Urinary bladder (tissue), 4 donors: Measurements from ENCODE around the gene PCSK6. TPM values are rescaled to one million over a fixed set of nuclear protein-coding genes. Genes with fewer than 3 reads are reported as not detected.

Source experiments
- DNase-seq: peaks from one replicate; pipeline ENCODE4 v3.0.0-alpha.2; 2015; ENCODE audit errors: extremely low spot score
- H3K27ac ChIP-seq: one replicate; pipeline ENCODE4 v1.5.1; 2013; ENCODE audit warnings: low read depth, mild to moderate bottlenecking, moderate library complexity
- H3K36me3 ChIP-seq: one replicate; pipeline ENCODE4 v1.6.1; 2013; ENCODE audit warnings: mild to moderate bottlenecking, moderate library complexity; ENCODE audit not compliant: insufficient read depth
- H3K4me1 ChIP-seq: one replicate; pipeline ENCODE4 v1.6.1; 2013; ENCODE audit warnings: mild to moderate bottlenecking, moderate library complexity; ENCODE audit not compliant: insufficient read depth
- H3K4me3 ChIP-seq: one replicate; pipeline ENCODE4 v1.5.1; 2013; ENCODE audit warnings: low read depth, low read length
- WGBS: extraction: QIAGEN DNeasy Blood & Tissue Kit; methylation state at CpG from one replicate; pipeline ENCODE4 v1.1.7; 2013; 5-methylcytosine and 5-hydroxymethylcytosine counted together
- polyA plus RNA-seq: library from polyadenylated mRNA; stranded (reverse); fragments of 200-250 nt; gene quantifications from one replicate; pipeline ENCODE4 v1.2.3, GENCODE V29; 2013
- total RNA-seq: library from RNA; depleted of rRNA; stranded (reverse); fragments of >200 nt; gene quantifications from one replicate; pipeline ENCODE4 v1.2.3, GENCODE V29; 2014
- donor health status: healthy with polysubstance abuse.
- donor health status: healthy.

The PCSK6 gene
- total and polyA plus RNA-seq, 2 donors, result 2.5 to 14.1 TPM

DNA sequence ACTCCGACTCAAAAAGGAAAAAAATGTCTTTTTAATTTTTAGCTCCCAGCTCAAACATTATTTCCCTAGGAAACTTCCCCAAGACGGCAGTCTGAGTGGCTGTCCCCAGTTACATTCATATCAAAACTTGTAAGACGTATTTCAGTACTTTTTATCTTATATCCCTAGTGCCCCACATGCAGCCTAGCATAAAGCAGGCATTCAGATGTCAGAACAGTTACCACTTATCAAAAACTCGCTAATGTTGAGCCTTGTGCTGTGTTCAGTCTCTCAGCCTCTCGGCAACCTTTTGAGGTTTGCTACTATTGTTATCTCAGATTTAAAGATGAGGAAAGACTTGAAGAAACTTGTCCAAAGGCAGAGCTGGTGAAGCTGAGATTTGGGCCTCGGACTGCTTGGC lies 205.6 kb downstream of the PCSK6 start:
- DNase-seq, result no peak
- WGBS, result 85% methylated on average over 6 of the region's 6 CpGs
- Histone ChIP-seq H3K36me3 (peaks cover 2% of the 10 kb centered on the region), H3K27ac (no peak overlapping the region), H3K4me3 (no peak overlapping the region), H3K4me1 (no peaks in the 10 kb centered on the region)

DNA sequence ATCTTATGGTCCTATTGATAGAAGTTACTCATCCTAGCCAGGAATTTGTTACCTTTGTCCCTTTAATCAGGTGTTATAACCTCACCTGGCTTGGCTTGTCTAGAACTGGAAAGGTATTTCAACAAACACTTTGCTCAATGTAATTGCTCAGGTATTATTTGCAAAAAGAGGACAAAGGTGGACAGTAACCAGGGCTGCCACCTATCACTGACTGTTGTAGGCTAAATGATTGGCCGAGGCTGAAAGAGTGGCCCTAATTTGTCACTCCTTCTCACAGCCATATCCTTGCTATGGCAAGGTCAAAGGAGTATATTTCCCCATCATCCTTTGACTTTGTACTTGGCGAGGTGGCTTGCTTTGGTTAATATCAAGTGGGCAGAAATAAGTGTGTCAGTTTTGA lies 209.5 kb downstream of the PCSK6 start:
- Histone ChIP-seq H3K4me1 (no peaks in the 10 kb centered on the region), H3K27ac (no peak overlapping the region), H3K4me3 (no peak overlapping the region), H3K36me3 (no peaks in the 10 kb centered on the region)
- 88% methylated on average over 2 of the region's 2 CpGs for WGBS
- DNase-seq, result no peak

DNA sequence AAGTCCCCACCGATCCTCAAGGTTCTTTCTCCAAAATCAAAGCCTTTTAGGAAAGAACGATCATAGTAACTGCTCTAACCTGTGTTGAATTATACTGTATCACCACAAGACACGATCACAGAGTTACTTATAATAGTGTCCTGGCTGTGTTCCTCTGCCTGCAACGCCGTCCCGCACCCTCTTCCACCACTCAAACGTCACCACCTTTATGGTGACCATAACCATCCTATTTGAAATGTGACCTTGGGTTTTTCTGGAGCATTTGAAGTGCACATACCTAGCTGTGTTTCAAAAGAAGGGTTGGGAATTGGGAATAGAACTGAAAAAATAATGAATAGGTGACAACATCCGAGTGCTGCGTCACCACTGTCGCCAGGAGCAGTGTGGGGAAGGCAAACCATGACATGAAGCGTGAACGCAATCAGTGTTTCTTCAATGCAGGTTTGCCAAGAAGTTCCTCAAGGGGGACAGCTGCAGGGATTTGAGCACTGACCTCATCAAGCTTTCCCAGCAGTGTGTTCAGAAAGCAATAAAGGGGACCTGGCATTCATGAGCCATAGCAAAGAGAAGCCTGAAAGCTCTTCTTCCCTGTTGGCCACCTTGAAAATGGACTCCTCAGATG lies 211.5 kb downstream of the PCSK6 start:
- H3K36me3 ChIP-seq, result peaks cover 2% of the 10 kb centered on the region
- 81% methylated on average over 12 of the region's 12 CpGs for WGBS
- peak overlapping the region; percentile 87 for H3K4me3 ChIP-seq
- no peaks in the 10 kb centered on the region for H3K4me1 ChIP-seq
- H3K27ac ChIP-seq, result no peak overlapping the region
- no peak for DNase-seq

- WGBS, result under 1% methylated on average over 91 of the region's 91 CpGs
- peaks cover 4% of the 10 kb centered on the region for H3K36me3 ChIP-seq
These were observed 212.3 kb downstream of the PCSK6 start, which contains the start of gene SELENOS for GRCh38 chr15:101277038-101277822. TSS of gene SELENOS (minus strand) at chr15:101277485. CDS start at chr15:101277417, 68 bp downstream.

GRCh38 chr15:101276501-101277037 lies 212.9 kb downstream of the PCSK6 start:
- peak overlapping the region; percentile 87 for H3K4me3 ChIP-seq
- peaks cover 4% of the 10 kb centered on the region for H3K36me3 ChIP-seq
- peak overlapping the region; percentile 84 for H3K27ac ChIP-seq
- no peaks in the 10 kb centered on the region for H3K4me1 ChIP-seq
- DNase-seq, result no peak
- WGBS, result 10% methylated on average over 14 of the region's 14 CpGs

More at GRCh38 chr15:101277038-101277822, 212.3 kb downstream of the PCSK6 start, which contains the start of gene SELENOS:
- Histone ChIP-seq H3K4me3 (peak within 1 kb of the TSS; percentile 87), H3K27ac (peak within 1 kb of the TSS; percentile 84), H3K4me1 (no peaks in the 10 kb centered on the region)
- DNase-seq, result peak; percentile 57

DNA sequence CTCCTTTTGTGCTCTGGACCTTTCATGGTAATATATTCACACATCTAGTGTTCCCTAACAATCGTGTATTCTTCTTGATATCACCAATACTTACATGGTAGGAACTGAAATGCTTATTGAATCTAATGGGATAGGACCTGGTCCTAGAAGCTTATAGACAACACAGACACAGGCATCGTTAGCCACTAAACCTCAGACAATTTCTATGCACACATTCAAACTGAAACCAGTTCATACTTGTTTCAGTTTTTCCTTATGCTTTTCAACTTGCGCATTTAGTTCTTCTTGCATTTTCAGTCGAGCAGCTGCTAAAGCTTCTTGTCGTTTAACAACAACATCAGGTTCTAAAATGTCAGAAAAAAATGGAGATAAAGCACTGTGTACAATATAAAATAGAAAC lies 214.5 kb downstream of the PCSK6 start:
- H3K27ac ChIP-seq, result no peak overlapping the region
- WGBS, result 89% methylated on average over 5 of the region's 5 CpGs
- H3K4me1 ChIP-seq, result no peaks in the 10 kb centered on the region
- H3K36me3 ChIP-seq, result peaks cover 4% of the 10 kb centered on the region
- DNase-seq, result no peak
- H3K4me3 ChIP-seq, result no peak overlapping the region

GRCh38 chr15:101273534-101273933 lies 216.0 kb downstream of the PCSK6 start:
- no peak for DNase-seq
- Histone ChIP-seq H3K4me3 (no peak overlapping the region), H3K36me3 (peaks cover 4% of the 10 kb centered on the region), H3K27ac (no peak overlapping the region), H3K4me1 (no peaks in the 10 kb centered on the region)
- 83% methylated on average over 5 of the region's 5 CpGs for WGBS

GRCh38 chr15:101272584-101272983 lies 216.9 kb downstream of the PCSK6 start:
- no peak for DNase-seq
- 82% methylated on average over 9 of the region's 9 CpGs for WGBS
- H3K36me3 ChIP-seq, result peaks cover 4% of the 10 kb centered on the region
- H3K4me1 ChIP-seq, result no peaks in the 10 kb centered on the region
- H3K27ac ChIP-seq, result no peak overlapping the region
- H3K4me3 ChIP-seq, result no peak overlapping the region

DNA sequence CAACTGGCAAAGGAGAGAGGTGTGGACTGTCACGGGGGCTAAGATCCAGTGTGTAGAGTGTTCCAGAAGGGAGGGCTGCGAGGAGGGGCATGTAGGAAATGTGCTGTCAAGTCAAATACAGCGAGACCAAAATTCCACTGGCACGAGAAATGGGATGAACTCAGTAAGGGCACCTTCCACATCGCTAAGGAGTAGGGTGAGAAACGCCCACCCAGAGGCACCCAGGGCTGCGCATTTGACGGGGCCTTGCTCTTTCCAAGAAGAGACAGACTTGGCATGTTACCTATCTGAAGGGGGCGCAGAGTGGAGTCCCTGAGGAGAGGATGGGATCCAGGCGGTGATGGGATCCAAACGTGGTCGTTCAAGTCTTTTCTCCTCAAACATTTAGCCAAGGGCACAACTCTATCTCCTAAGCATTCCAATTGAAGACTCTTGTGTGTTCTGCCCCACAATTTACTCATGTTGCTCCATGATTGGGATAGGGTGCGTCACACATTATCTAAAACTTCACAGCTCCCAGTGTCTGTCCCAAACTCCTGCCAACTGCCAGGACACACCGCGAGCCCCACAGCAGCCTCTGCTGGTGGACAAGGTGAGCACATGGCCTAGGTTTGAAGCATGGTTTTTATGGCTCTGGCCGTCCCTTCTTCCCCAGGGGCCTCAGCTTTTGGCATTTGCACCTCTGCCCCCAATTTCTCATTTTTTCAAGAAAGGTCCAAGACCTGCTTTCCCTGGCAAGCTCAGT lies 219.9 kb downstream of the PCSK6 start:
- H3K27ac ChIP-seq, result no peak overlapping the region
- peaks cover 4% of the 10 kb centered on the region for H3K36me3 ChIP-seq
- no peak for DNase-seq
- 82% methylated on average over 16 of the region's 16 CpGs for WGBS
- H3K4me1 ChIP-seq, result no peaks in the 10 kb centered on the region
- no peak overlapping the region for H3K4me3 ChIP-seq

DNA sequence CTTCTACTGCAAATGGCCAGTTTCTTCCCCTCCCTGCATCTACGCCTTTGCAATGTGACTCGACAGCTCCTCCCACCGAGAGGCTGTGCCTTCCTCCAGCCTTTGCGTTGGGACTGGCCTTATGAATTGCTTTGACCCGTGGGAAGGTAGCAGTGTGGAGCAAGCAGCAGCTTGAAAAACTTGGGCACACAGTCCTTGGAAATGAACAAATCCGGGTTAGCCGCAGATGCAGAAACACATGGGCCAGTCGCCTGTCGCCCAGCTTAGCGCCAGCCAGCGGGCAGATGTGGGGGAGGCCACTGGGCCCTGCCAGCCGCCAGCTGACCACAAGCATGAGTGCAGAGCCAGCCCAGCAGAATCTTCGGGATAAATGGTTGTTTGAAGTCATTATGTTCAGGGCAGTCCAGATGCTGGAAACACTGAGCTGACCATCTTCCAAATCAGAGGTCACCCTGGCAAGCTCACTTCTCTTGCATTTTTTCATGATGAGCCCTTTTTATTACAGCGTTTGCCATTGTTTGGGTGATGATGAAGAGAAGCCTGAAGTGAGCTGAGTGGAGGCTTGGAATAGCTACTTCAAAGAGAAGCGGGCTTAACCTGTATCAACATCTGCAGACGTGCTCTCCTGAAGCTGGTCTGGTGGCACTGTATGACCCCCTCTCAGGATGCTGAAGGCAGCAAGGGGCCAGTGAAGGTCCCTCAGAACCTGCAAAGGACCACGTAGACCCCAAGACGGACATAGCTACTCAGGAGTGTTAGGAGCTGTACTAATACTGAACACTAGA lies 222.0 kb downstream of the PCSK6 start:
- 52% methylated on average over 18 of the region's 18 CpGs for WGBS
- no peak for DNase-seq
- H3K36me3 ChIP-seq, result peaks cover under 1% of the 10 kb centered on the region
- no peak overlapping the region for H3K4me3 ChIP-seq
- H3K27ac ChIP-seq, result no peak overlapping the region
- no peaks in the 10 kb centered on the region for H3K4me1 ChIP-seq

DNA sequence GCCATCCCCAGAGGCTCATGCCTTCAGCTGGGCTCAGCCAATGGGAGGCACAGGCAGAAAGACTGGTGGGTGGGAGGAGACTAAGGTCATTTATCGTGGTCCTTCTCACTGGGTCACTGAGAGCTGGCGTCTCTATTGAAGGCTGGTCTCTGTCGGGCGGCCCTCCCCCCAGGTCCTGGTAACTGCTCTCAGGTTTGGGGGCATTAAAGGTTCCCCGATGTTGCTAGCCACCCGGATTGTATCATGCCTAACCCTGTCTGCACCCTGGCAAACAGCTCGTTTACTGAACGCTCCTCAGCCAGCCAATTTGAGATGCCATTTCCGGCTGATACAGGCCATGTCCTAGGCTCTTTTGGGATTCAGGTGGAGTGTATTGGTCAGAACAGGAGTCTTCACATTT lies 222.7 kb downstream of the PCSK6 start:
- no peak for DNase-seq

DNA sequence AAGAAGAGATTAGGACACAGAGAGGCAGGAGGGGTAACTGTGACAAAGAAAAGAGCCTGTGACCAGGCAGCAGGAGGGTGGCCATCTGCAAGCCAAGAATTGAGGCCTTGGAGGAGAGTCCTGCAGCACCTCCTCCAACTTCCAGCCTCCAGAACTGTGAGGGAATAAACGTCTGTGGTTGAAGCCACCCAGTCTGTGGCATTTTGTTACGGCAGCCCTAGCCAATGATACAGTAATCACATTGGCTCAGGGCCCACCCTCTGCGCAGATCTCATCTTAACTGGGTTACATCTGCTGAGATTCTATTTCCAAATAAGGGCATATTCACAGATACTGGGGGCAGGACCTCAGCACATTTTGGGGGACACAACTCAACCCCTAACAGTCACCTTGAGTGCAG lies 223.5 kb downstream of the PCSK6 start:
- Histone ChIP-seq H3K4me3 (no peak overlapping the region), H3K36me3 (no peaks in the 10 kb centered on the region), H3K4me1 (no peaks in the 10 kb centered on the region), H3K27ac (no peak overlapping the region)
- 31% methylated on average over 3 of the region's 3 CpGs for WGBS
- no peak for DNase-seq

More for the DNA sequence above, 222.7 kb downstream of the PCSK6 start:
- peak overlapping the region; percentile 62 for H3K27ac ChIP-seq
- no peaks in the 10 kb centered on the region for H3K36me3 ChIP-seq
- H3K4me1 ChIP-seq, result no peaks in the 10 kb centered on the region
- H3K4me3 ChIP-seq, result no peak overlapping the region
- 67% methylated on average over 9 of the region's 9 CpGs for WGBS
